Glomerular endothelial cell (primary cell): ENCODE measurements around the gene LAMP1. TPM values are rescaled to one million over a fixed set of nuclear protein-coding genes. Genes with fewer than 3 reads are reported as not detected.
"Not testable (repeated sequence)": the region's sequence is repeated elsewhere in the genome, so short reads cannot be mapped to it uniquely, and the experiment has no call there.

Source experiments
- DNase-seq: peaks from one replicate; pipeline ENCODE4 v3.0.0-alpha.2; 2011; ENCODE audit warnings: low read depth, low spot score; ENCODE audit errors: extremely low read depth
- total RNA-seq: library from RNA; depleted of rRNA; stranded (reverse); fragments of >200 nt; gene quantifications from 2 replicates; pipeline ENCODE4 v1.2.3, GENCODE V29; 2015

Gene LAMP1
- total RNA-seq, 1 donor from 2014 or later = 470 TPM

DNA sequence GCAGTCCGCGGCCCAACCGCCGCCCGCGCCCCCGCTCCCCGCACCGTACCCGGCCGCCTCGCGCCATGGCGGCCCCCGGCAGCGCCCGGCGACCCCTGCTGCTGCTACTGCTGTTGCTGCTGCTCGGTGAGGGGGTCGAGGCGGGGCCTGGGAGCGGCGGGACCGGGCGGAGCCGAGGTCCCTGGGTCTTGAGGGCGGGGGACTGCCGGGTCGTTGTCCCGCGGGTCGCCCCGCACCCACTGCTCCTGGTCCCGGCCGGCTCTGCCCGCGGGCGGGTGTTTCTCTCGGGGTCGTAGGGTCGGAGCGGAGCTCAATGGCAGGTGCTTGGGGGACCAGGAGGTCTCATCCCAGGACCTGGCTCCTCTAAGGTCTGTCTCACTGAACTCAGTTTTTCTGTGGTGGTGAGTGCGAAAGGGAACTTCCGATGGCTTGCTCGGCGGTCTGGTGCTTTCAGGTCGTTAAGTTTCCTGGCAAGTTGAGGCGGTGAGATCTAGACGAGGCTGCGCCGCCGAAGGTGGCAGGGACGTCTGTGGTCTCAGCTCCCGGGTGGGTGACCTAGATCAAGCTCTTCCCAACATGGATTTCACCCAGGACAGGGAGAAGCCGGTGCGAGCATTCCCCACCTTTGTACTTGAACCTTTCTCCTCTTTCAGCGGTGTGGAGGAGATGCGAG lies 467 bp downstream of the LAMP1 start:
- DNase-seq = no peak

DNA sequence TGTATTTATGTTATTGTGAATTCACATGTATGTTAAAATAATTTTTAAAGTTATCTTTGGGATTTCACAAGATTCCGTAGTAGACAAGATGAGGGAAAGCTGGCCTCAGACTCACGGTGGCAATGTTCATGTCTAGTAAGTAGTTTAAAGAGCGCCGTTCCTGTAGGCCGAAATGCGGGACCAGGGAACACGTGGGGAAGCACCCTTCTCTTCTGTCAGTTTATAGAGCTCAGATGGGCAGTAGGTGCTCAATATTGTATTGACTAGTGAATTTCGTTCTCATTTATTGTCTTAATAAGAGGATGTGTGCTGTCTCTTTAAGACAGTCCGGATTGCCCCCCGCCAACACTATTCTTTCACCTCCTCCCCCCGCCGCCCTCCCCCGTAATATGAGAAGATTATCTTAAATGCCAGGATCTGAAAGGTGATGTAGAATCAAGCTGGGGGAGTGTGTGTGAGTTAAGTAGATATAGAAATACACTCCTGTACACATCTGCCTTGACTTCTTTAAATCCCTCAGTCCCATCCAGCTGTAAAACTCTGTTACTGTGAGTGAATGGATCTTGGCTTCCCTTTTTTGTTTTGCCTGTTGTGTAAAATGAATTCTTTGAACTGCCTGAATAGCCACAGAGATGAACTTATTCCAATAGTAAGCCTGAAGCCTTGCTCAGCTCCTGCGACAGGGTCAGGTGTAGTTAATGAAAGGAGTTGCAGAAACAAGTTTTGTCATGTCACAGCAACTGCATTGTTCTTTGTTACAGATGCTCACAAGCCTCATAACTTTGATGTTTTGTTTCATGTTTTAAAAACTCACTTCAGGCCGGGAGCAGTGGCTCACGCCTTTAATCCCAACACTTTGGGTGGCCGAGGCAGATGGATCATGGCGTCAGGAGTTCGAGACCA lies 1.3 kb downstream of the LAMP1 start:
- no peak for DNase-seq

DNA sequence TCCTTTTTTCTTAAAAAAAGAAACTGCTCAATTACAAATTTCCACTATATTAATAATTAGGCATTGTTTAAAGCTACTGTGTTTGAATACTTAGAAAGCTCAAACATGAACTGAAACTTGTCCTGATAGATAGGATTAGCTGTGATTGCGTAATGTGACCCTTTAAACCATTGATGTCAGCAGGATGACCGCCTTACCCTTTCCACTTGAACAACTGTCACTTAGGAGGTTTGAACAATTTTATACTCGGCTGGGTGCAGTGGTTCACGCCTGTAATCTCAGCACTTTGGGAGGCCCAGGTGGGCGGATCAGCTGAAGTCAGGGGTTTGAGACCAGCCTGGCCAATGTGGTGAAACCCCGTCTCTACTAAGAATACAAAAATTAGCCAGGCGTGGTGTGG lies 2.9 kb downstream of the LAMP1 start:
- no peak for DNase-seq

DNA sequence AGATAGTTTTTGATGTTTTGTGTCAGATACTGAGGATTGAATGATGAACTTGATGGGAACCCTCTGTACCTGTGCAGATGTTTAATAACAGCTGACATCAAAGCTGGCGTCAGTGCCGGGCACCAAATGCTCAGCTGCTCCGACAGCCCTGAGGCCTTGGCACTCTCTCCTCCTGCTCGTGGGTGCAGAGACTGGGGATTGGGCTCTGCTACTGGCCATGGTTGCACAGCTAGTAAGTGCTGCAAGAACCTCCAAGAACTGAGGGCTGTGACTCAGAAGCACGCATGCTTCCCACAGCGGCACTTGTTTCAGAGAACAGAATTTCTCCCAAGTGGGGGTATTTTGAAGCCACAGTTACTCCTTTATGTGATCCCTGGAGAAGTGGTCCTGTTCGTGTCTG lies 5.9 kb downstream of the LAMP1 start:
- DNase-seq = no peak

DNA sequence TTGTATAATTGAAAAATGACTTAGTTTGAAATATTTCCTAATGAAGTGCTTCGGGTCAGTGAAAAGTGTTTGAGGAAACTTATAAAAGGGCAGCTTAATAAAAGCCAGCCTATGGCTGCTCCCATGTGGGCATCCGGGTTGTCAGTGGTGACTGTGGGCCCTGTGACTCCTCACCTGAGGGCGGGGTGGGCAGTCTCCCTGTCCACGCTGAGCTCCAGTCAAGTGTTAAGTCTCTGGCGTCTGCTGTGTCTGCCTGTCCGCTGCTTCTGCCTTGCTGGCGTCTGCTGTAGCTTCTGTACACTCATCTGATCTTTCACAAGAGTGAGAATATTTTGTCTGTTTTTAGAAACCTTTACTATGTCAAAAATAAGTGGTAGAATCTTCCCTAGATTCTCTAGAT lies 7.1 kb downstream of the LAMP1 start:
- DNase-seq = no peak

DNA sequence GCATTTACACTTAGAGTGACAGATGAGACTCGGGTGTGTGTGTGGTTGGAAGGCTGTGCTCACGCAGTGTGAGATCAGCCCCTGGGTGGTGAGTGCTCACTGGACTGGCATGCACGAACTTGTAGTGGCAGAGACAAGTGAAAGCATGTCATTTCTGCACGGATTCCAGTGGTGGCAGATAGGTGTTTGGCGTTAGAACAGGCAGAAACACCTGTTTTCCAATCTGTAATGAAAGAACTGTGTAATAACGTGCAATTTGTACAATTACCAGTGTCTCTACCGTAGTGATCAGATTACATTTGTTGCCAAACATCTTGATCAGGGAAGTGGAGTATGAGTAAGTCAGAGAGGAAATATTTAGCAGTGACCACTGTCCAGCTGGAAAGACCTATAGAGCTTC lies 8.2 kb downstream of the LAMP1 start:
- no peak for DNase-seq

DNA sequence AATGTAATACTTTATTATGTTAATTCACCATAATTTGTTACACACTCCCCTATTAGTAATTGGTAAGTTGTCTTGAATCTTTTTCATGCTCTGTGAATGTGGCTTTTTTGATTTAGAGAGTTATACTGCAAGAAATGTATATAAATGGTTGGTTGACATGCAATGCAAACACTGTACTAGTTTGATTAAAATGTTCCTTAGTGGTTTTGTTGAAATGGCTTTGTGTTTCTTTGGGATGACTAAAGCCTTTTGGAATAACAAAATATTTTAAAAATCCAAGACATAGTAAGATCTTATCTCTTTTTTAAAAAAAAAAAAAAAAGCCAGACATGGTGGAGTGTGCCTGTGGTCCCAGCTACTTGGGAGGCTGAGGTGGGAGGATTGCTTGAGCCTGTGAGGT lies 10.5 kb downstream of the LAMP1 start:
- no peak for DNase-seq

DNA sequence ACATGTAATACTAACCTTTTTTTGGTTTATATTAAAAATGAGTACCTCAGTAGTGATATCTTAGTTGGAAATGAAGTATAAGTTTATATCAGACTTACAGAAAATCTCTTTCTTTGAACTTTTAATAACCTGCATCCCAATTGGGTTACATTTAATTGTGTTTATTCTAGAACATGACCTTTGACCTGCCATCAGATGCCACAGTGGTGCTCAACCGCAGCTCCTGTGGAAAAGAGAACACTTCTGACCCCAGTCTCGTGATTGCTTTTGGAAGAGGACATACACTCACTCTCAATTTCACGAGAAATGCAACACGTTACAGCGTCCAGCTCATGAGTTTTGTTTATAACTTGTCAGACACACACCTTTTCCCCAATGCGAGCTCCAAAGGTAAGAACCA lies 12.4 kb downstream of the LAMP1 start:
- no peak for DNase-seq

DNA sequence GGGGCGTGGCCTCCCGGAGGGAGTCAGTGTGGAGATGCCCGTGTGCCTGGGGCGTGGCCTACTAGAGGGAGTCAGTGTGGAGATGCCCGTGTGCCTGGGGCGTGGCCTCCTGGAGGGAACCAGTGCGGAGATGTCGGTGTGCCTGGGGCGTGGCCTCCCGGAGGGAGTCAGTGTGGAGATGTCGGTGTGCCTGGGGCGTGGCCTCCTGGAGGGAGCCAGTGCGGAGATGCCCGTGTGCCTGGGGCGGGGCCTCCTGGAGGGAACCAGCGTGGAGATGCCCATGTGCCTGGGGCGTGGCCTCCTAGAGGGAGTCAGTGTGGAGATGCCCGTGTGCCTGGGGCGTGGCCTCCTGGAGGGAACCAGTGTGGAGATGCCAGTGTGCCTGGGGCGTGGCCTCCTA lies 17.1 kb downstream of the LAMP1 start:
- DNase-seq = not testable (repeated sequence)

DNA sequence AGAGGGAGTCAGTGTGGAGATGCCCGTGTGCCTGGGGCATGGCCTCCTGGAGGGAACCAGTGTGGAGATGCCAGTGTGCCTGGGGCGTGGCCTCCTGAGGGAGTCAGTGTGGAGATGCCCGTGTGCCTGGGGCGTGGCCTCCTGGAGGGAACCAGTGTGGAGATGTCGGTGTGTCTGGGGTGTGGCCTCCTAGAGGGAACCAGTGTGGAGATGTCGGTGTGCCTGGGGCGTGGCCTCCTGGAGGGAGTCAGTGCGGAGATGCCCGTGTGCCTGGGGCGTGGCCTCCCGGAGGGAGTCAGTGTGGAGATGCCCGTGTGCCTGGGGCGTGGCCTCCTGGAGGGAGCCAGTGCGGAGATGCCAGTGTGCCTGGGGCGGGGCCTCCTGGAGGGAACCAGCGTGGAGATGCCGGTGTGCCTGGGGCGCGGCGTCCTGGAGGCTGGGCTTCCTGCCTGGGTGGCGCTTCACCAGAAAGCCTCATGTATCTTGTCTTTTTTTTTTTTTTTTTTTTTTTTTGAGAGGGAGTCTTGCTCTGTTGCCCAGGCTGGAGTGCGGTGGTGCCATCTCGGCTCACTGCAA lies 17.9 kb downstream of the LAMP1 start:
- not testable (repeated sequence) for DNase-seq

DNA sequence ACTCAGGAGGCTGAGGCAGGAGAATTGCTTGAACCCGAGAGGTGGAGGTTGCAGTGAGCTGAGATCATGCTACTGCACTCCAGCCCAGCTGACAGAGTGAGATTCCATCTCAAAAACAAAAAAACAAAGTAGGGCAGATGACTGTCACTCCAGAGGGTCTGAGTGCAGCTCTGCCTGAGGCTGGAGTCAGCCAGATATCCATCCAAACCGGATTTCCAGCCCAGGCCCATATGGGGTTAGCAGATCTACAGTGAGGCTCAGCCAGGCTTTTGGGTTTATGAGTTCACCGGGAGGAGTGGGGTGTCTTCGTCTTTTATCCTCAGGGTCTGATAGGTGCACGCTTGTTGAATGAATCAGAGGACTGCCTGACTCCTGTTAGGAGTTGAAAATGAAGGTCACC lies 19.0 kb downstream of the LAMP1 start:
- DNase-seq = no peak

DNA sequence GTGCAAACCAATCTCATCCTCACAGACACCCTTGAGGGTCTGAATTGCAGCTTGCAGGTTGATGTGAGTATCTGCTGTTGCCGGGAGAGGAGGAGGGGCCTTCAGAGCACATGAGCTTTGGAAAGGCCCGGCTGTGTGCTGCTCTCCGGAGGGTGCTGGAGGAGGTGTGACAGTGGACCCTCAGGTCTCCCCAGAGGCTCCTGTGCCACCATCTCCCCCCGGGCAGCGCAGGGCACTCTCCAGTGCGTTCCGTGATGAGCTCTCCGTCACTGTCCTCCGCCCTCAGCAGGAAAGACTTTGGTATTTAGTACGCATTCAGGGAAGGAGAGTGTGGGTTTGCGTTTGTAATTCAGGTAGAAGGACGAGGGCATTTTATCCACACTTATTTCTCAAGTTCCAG lies 20.0 kb downstream of the LAMP1 start:
- no peak for DNase-seq

DNA sequence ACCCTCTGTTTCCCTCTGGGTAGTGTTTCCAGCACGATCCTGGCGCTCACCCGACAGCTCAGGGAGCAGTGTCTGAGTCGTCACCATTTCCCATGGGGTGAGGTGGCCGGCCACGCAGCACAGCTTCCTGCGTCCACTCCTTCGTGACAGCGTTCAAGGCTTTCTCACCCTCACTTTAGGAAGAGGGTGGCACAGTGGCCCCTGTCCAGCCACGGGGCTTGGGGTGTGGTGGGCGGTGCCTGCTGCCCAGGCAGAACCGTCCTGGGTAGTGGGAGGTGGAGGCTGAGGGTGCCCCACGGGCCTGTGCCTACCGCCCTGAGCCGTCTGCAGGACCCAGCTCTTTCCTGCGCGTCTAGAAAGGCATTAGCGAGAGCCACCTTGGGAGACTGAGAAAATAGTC lies 21.9 kb downstream of the LAMP1 start:
- no peak for DNase-seq

DNA sequence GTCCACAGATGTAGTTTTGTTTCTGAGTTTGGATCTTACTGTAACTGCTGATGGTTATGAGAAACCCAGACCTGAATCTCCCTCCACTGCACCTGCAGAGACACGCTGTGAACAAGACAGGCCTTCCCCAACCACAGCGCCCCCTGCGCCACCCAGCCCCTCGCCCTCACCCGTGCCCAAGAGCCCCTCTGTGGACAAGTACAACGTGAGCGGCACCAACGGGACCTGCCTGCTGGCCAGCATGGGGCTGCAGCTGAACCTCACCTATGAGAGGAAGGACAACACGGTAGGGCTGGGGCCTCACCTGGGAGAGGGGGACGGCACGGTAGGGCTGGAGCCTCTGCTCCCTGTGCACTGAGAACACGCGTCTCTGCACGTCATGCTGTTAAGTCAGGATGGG lies 22.3 kb downstream of the LAMP1 start:
- DNase-seq = no peak

DNA sequence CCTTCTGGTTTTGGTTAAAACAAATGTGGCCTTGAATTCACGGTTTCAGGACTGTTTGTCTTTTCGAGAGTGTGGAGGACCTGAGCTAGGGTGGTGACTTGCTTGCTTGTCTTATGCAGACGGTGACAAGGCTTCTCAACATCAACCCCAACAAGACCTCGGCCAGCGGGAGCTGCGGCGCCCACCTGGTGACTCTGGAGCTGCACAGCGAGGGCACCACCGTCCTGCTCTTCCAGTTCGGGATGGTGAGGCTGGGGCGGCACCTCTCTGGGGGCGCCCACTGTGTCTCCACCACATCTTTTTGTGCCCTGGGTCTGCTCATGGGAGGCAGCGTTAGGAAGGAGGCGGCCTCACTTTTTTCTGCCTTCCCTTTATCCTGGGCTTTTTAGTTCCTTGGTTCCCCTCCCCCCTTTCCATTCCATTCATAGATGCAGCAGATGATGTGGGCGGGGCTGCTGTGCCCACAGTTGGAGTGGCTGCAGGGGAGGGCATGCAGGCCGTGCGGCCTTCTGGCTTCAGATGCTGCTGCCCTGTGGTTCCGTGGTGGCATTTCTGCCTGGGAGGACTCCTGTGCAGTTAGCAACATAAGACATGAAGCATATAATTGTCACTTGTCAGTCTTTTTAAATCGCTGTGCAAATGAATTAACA lies 23.3 kb downstream of the LAMP1 start:
- no peak for DNase-seq

DNA sequence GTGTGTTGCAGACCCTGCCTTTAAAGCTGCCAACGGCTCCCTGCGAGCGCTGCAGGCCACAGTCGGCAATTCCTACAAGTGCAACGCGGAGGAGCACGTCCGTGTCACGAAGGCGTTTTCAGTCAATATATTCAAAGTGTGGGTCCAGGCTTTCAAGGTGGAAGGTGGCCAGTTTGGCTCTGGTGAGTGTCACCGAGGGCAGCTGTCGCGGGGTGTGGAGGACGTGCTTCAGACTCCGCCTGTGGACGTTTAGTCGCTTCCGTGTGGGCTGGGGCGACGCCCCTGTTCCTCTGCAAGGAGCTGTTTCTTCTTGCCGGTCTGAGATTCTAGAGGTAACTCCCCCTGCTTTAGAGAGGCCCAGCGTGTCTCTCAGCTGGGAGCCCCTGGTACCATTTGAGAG lies 24.5 kb downstream of the LAMP1 start:
- DNase-seq = no peak

DNA sequence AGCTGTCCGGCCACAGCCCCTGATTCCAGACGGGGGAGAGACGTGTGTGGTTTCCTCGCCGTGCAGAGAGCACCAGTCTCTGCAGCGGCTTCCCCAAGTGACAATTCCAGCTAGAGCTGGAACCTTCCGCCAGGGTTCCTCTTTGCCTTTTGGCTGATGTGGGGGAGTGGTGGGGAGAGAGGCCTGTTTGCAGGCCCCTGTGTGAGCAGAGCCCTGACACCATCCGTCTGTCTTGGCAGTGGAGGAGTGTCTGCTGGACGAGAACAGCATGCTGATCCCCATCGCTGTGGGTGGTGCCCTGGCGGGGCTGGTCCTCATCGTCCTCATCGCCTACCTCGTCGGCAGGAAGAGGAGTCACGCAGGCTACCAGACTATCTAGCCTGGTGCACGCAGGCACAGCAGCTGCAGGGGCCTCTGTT lies 25.0 kb downstream of the LAMP1 start:
- DNase-seq = no peak

DNA sequence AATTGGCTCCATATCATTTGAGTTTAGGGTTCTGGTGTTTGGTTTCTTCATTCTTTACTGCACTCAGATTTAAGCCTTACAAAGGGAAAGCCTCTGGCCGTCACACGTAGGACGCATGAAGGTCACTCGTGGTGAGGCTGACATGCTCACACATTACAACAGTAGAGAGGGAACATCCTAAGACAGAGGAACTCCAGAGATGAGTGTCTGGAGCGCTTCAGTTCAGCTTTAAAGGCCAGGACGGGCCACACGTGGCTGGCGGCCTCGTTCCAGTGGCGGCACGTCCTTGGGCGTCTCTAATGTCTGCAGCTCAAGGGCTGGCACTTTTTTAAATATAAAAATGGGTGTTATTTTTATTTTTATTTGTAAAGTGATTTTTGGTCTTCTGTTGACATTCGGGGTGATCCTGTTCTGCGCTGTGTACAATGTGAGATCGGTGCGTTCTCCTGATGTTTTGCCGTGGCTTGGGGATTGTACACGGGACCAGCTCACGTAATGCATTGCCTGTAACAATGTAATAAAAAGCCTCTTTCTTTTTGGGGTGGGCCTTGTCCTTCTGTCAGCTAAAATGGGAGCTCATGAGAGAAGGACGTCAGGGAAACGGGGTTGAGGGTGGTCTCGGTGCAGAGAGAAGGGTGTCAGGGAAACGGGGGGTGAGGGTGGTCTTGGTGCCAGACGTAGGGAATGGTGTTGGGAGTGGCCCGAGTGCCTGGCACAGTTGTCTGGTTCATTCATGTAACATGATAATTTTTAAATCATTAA lies 26.0 kb downstream of the LAMP1 start:
- no peak for DNase-seq

DNA sequence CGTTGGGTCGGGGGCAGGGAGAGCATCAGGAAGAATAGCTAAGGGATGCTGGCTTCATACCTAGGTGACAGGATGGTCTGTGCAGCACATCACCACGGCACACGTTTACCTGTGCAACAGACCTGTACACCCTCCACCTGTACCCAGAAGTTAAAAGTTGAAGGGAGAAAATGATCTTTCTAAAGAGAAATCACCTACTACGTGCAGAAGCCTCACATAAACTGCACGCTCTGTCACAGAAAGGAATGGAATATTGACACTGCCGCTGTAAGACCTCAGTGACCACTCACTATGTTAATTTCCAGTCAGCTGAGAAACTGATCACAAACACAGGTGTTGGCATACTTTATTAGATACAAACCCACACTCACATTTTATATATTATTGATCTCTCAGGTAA lies 26.8 kb downstream of the LAMP1 start:
- DNase-seq = no peak

DNA sequence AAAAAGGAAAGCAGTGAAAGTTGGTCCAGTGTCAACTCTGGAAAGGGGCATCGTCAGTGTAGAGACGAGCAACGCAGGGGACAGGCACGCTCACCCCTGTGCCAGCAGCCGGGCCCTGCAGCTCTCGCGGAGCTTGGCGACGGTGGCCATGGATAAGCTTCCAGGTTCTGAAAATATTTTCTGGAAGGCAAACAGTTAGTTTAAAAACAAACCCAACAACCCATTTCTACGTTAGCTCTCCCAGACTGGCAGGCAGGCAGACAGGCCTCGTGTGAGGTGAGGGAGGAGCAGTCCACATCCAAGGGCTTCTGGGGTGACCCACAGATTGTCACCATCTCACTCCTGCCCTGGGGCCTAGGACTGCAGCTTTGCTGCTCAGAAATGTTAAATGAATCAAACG lies 27.4 kb downstream of the LAMP1 start:
- no peak for DNase-seq

DNA sequence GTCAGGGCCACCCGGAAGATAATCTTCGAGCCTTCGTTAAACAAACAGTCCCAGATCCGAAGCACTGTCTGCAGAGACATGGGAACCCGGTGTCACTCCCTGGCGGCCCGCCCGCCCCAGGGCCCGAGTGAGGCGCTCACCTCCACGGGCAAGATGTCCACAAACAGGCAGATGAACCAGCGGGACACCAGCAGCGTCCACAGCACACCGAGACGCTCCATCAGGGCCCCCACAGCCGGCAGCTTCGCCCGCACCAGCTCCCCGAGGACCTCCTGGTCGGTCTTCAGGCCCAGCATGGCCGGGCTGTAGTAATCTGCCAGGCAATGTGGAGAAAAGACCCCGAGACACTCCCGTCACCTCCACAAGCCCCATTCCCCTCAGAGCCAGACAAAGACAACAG lies 28.7 kb downstream of the LAMP1 start:
- DNase-seq = no peak
